Cardiac fibroblast (primary cell): Measurements from ENCODE around the gene LZTR1.
A peak's percentile ranks its signal among the peaks of the same experiment; 100 is the strongest.
"Not testable (repeated sequence)": the region's sequence is repeated elsewhere in the genome, so short reads cannot be mapped to it uniquely, and the experiment has no call there.

Experiments used
- DNase-seq, 2 donors: peaks; one replicate each; pipeline versions ENCODE4 v3.0.0 to v3.0.0-alpha.2; 2010; ENCODE audit warnings: low read depth in 2 of 2
- H3K4me3 ChIP-seq, 2 donors: replicated peaks in 1 of 2; 1 replicate in 1 of 2; 2 replicates in 1 of 2; pipeline ENCODE4 v1.5.1; 2011; ENCODE audit warnings: low read depth in 2 of 2, low read length in 2 of 2, mild to moderate bottlenecking in 2 of 2, moderate library complexity in 1 of 2
- TF ChIP-seq, protein P1 (sequence below): IDR thresholded peaks from one replicate; pipeline ENCODE4 v1.5.1; 2011; ENCODE audit warnings: low read depth, mild to moderate bottlenecking, low read length, inconsistent platforms

The LZTR1 gene

DNA sequence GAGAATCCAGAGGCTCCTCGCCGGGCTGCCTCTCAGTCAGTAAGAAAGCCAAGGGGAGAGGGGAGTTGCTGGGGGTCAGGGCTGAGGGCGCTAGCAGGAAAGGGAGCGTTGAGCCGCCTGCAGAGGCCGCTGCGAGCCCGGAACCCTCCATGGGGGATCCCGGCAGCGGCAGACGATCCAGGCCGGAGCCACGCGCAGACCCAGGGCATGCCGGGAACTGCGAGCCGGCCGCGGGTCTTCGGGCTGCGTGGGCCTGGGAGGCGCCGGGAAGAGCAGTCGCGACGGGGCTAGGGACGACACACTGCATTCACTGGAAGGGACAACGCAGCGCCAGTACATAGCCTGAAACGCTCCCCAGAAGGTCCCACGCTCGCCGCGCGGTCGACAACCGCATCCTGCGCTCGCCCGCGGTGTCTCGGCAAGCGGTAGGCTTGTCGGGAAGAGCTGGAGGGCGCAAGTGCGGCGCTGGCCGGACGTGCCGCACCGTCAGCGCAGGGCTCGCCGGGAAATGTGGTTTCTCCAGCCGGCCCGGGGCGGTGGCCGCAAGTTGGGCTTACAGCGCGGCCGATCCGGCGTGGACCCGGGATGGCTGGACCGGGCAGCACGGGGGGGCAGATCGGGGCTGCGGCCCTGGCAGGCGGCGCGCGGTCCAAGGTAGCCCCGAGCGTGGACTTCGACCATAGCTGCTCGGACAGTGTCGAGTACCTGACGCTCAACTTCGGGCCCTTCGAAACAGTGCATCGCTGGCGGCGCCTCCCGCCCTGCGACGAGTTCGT, at the start of gene LZTR1:
LZTR1 (plus strand) TSS at position 511 of the 776 bp plus-strand sequence; CDS start at position 586, 75 bp downstream.
- DNase-seq = peak; percentile 85 to 88
- TF ChIP-seq, protein P1, sequence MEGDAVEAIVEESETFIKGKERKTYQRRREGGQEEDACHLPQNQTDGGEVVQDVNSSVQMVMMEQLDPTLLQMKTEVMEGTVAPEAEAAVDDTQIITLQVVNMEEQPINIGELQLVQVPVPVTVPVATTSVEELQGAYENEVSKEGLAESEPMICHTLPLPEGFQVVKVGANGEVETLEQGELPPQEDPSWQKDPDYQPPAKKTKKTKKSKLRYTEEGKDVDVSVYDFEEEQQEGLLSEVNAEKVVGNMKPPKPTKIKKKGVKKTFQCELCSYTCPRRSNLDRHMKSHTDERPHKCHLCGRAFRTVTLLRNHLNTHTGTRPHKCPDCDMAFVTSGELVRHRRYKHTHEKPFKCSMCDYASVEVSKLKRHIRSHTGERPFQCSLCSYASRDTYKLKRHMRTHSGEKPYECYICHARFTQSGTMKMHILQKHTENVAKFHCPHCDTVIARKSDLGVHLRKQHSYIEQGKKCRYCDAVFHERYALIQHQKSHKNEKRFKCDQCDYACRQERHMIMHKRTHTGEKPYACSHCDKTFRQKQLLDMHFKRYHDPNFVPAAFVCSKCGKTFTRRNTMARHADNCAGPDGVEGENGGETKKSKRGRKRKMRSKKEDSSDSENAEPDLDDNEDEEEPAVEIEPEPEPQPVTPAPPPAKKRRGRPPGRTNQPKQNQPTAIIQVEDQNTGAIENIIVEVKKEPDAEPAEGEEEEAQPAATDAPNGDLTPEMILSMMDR = peak; percentile 72
- H3K4me3 ChIP-seq = peak within 1 kb of the TSS; percentile 87 to 96

DNA sequence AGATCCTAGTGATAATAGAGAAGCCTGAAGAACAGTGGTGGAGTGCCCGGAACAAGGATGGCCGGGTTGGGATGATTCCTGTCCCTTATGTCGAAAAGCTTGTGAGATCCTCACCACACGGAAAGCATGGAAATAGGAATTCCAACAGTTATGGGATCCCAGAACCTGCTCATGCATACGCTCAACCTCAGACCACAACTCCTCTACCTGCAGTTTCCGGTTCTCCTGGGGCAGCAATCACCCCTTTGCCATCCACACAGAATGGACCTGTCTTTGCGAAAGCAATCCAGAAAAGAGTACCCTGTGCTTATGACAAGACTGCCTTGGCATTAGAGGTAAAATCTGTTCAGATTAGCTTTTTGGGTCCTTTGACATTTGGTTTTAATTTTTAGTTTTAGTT, 48.2 kb upstream of the LZTR1 start:
- TF ChIP-seq, protein P1 = no peak
- DNase-seq = no peak

DNA sequence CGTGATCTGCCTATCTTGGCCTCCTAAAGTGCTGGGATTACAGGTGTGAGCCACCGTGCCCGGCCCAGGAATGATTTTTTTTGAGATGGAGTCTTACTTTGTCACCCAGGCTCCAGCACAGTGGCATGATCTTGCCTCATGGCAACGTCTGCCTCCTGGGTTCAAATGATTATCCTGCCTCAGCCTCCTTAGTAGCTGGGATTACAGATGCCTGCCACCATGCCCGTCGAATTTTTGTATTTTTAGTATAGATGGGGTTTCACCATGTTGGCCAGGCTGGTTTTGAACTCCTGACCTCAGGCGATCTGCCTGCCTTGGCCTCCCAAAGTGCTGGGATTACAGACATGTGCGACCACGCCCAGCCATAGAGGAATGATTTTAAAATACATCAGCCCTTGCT, 47.0 kb upstream of the LZTR1 start:
- DNase-seq, H3K4me3 ChIP-seq: not testable (repeated sequence)

More for the DNA sequence above, 48.2 kb upstream of the LZTR1 start:
- H3K4me3 ChIP-seq = no peak overlapping the region

DNA sequence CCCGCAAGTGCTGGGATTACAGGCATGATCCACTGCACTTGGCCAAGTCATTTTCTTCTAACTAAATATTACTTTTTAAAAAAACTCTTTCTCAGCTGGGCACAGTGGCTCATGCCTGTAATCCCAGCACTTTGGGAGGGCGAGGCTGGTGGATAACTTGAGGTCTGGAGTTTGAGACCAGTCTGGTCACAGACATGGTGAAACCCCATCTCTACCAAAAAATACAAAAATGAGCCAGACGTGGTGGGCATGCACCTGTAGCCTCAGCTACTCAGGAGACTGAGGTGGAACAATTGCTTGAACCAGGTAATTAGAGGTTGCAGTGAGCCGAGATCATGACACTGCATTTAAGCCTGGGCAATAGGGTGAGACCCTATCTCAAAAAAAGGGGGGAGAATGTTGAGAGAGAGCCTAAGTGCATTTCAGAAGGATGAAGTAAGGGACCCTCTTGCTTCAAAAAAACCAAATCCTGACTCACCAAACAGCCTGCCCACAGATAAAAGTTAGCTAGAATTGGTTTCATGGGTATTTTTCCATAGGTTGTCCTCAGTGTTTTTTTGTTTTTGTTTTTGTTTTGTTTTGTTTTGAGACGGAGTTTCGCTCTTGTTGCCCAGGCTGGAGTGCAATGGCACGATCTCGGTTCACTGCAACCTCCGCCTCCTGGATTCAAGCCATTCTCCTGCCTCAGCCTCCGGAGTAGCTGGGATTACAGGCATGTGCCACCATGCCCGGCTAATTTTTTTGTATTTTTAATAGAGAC, 46.1 kb upstream of the LZTR1 start:
- H3K4me3 ChIP-seq, DNase-seq: not testable (repeated sequence)

DNA sequence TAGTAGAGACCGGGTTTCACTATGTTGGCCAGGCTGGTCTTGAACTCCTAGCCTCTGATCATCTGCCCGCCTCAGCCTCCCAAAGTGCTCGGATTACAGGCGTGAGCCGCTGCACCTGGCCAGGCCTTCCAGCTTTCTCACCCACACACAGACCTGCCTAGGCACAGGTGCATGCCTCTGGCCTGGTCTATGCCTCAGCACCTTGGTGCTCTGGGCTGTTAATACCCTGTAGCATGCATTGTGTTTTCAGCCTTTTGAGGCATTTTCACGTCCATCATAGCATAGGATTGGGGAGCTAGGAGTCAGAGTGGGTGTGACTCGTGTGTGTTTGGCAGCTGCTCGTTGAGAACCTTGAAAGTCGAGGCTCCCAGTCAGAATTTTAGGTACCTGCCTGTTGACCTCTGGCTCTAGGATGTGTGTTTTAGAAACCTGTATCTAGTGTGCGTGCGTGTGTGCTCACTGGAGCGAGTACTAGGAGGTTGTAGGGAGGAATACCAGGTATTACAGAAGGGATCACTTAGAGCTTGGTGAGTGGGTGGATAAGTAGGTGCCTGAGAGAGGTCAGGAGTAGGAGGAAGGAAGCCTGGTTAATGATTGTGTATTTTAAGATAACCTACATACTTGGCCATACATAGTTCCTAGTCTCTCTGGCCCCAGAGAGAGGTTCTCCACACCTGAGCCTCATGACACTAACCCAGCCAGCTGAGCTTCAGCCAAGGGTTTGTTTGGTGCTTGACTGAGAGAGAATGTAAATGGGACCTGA, 44.9 kb upstream of the LZTR1 start:
- no peak overlapping the region for H3K4me3 ChIP-seq
- TF ChIP-seq, protein P1 = no peak
- no peak for DNase-seq

DNA sequence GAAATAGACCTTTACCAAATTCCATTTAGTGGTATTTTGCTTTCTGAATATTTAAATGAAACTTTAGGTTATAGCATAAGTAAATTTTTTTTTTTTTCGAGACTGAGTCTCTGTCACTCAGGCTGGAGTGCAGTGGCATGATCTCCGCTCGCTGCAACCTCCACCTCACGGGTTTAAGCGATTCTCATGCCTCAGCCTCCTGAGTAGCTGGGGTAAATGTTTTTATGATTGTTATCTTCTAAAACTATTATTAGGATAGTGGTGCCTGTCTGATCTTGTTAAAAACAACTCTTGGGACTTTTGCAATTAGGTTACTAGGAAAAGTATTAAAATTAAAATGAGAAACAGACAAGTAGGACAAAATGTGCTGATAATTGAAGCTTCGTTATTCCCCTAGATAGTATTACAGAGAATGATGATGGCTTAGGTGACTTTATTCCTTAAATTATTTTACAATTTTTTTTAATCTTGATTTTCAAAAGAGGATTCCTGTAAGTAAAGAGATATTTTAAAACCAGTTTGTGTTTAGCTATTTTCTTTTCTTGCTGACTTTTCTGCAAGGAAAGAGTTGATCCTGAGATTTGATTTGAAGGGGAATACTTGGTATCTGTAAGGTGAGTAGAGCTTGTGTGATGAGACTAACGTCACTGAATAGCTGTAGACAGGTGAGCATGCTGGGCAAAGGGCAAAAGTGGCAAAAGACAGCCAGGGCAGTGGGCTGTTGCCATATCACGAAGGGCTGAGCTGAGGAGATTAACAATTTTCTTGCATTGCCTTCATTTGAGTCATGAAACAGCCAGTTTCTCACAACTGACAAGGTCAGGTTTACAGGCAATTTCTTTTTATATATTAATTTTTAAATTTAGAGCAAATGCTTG, 44.1 kb upstream of the LZTR1 start:
- TF ChIP-seq, protein P1 = no peak
- H3K4me3 ChIP-seq = no peak overlapping the region
- DNase-seq = no peak

DNA sequence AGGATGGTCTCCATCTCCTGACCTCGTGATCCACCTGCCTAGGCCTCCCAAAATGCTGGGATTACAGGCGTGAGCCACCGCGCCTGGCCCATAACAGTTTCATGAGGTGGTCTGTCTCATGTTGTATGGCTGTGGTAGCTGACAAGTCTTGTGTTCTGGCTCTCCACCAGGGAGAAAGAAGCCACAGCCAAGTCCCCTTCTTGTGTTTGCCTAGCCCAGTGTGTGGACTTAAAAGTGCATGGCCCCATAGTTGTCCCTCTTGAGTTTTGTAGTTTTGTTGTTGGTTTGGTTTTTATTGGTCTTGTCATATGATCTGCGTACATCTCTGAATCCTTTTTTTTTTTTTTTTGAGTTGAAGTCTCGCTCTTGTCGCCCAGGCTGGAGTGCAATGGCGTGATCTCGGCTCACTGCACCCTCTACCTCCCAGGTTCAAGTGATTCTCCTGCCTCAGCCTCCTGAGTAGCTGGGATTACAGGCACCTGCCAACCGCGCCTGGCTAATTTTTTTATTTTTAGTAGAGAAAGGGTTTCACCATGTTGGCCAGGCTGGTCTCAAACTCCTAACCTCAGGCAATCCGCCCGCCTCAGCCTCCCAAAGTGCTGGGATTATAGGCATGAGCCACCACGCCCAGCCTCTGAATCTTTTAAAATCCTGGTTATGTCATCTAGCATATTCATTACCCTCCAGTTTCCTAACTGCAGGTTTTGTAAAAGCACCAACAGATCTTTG, 42.5 kb upstream of the LZTR1 start:
- DNase-seq, H3K4me3 ChIP-seq: not testable (repeated sequence)
